ENCODE results near the gene CCDC171. TPM values are rescaled to one million over a fixed set of nuclear protein-coding genes. Genes with fewer than 3 reads are reported as not detected.

CCDC171 gene
- total RNA-seq, 4 donors from 2014 or later = 3.2 to 8.3 (median 4.5) TPM

GRCh38 chr9:15618540-15619331 is 65.9 kb downstream of the CCDC171 start:
- no peaks in the 10 kb centered on the region for H3K9me3 ChIP-seq
- TF ChIP-seq POLR2A (IDR thresholded peaks at IDR 0.05) = no peak
- TF ChIP-seq, protein P1, sequence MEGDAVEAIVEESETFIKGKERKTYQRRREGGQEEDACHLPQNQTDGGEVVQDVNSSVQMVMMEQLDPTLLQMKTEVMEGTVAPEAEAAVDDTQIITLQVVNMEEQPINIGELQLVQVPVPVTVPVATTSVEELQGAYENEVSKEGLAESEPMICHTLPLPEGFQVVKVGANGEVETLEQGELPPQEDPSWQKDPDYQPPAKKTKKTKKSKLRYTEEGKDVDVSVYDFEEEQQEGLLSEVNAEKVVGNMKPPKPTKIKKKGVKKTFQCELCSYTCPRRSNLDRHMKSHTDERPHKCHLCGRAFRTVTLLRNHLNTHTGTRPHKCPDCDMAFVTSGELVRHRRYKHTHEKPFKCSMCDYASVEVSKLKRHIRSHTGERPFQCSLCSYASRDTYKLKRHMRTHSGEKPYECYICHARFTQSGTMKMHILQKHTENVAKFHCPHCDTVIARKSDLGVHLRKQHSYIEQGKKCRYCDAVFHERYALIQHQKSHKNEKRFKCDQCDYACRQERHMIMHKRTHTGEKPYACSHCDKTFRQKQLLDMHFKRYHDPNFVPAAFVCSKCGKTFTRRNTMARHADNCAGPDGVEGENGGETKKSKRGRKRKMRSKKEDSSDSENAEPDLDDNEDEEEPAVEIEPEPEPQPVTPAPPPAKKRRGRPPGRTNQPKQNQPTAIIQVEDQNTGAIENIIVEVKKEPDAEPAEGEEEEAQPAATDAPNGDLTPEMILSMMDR (IDR thresholded peaks at IDR 0.05) = no peak

GRCh38 chr9:15622318-15622971 is 69.6 kb downstream of the CCDC171 start:
- no peak overlapping the region for H3K27ac ChIP-seq
- no peak overlapping the region for H3K4me3 ChIP-seq
- TF ChIP-seq POLR2A (IDR thresholded peaks at IDR 0.05) = no peak
- TF ChIP-seq, protein P1 (IDR thresholded peaks at IDR 0.05) = peak in 1 of 6 experiments; percentile 19
- no peak for DNase-seq
- H3K4me1 ChIP-seq = no peaks in the 10 kb centered on the region
- no peaks in the 10 kb centered on the region for H3K36me3 ChIP-seq
- no peaks in the 10 kb centered on the region for H3K9me3 ChIP-seq
- H3K27me3 ChIP-seq = no peaks in the 10 kb centered on the region

More at GRCh38 chr9:15618540-15619331, 65.9 kb downstream of the CCDC171 start:
- DNase-seq = no peak
- no peaks in the 10 kb centered on the region for H3K4me1 ChIP-seq
- no peak overlapping the region for H3K27ac ChIP-seq
- no peak overlapping the region for H3K4me3 ChIP-seq
- no peaks in the 10 kb centered on the region for H3K27me3 ChIP-seq
- no peaks in the 10 kb centered on the region for H3K36me3 ChIP-seq

GRCh38 chr9:15635752-15636151 is 82.9 kb downstream of the CCDC171 start:
- no peak overlapping the region for H3K4me3 ChIP-seq
- no peak overlapping the region for H3K27ac ChIP-seq
- DNase-seq = no peak
- H3K9me3 ChIP-seq = no peaks in the 10 kb centered on the region
- H3K27me3 ChIP-seq = no peaks in the 10 kb centered on the region
- no peaks in the 10 kb centered on the region for H3K36me3 ChIP-seq
- TF ChIP-seq, protein P1 (IDR thresholded peaks at IDR 0.05) = no peak
- TF ChIP-seq POLR2A (IDR thresholded peaks at IDR 0.05) = no peak
- H3K4me1 ChIP-seq = no peaks in the 10 kb centered on the region

DNA sequence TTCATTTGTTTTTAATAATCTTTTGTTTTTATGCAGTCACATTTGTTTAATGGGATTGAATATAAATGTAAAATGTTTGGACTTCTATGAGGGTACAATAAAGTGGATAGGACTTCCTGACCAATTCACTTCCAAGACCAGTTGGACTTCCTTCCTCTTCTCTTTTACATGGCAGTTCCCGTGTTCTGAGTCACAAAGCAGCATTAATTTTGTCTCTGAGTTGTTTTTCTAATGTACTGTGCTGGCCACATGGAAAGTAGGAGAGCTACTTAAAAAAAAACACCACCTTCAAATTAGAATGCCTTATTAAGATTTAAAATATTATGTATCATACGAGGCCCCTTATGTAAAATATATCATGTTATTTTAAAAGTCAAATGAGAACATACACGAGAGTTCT is 87.3 kb downstream of the CCDC171 start:
- H3K9me3 ChIP-seq = peaks cover 0 to 2% (median 0%) of the 10 kb centered on the region in 4 donors
- DNase-seq = no peak
- H3K36me3 ChIP-seq = no peaks in the 10 kb centered on the region
- H3K27me3 ChIP-seq = no peaks in the 10 kb centered on the region
- no peak overlapping the region for H3K4me3 ChIP-seq
- no peak overlapping the region for H3K27ac ChIP-seq
- no peaks in the 10 kb centered on the region for H3K4me1 ChIP-seq
- TF ChIP-seq POLR2A (IDR thresholded peaks at IDR 0.05) = no peak
- TF ChIP-seq, protein P1 (IDR thresholded peaks at IDR 0.05) = no peak

GRCh38 chr9:15641291-15641690 is 88.4 kb downstream of the CCDC171 start:
- TF ChIP-seq, protein P1 (IDR thresholded peaks at IDR 0.05) = no peak
- no peak for TF ChIP-seq POLR2A (IDR thresholded peaks at IDR 0.05)
- Histone ChIP-seq H3K4me1 (no peaks in the 10 kb centered on the region), H3K36me3 (no peaks in the 10 kb centered on the region), H3K27ac (no peak overlapping the region), H3K27me3 (no peaks in the 10 kb centered on the region), H3K4me3 (no peak overlapping the region), H3K9me3 (peaks cover 0 to 2% (median 0%) of the 10 kb centered on the region in 4 donors)
- DNase-seq = no peak

Data from Peyer's patch (tissue), 4 donors.